SH-SY5Y (cell line): ENCODE results near the gene HLTF.

ENCODE experiments used
- GATA2 ChIP-seq: IDR thresholded peaks from 2 replicates; pipeline ENCODE4 v1.6.1; 2011; ENCODE audit warnings: mild to moderate bottlenecking, low read depth, low read length
- GATA3 ChIP-seq: IDR thresholded peaks from 2 replicates; pipeline ENCODE4 v1.6.1; 2011; ENCODE audit warnings: low read depth, mild to moderate bottlenecking, low read length, moderate library complexity

DNA sequence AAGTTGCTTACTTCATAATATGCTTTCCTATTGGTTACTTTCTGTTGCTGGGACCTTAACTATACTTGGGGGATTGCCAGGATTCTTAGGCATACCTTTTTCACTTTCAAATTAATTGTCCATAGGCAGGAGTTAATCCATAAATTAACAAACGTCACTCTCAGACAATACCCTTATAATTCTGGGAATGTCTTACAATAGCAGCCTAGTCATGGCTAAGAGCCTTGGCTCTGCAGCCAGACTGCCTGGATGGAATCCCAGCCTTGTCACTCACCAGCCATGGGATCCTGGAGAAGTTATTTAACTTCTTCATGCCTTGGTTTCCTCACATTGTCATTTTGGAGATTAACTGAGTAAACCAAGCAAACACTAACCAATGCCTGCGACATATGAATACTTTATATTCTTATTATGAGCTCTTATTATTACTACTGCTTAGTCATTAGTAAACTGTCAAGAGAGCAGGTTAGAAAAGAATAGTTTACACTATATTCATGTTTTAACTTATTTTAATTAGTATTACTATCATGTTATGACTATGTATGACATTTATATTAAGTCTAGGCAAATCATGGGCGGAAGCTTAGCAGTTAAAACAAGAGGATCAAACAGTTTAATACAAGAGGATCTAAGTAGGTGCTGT, 66.0 kb downstream of the HLTF start:
- no peak for TF ChIP-seq GATA2
- no peak for TF ChIP-seq GATA3
